Loucy (cell line): ENCODE data around the gene EFTUD2.

Experiments
- H2AFZ ChIP-seq: fragments of 200-600 bp; sonication (generic); 2 replicates; pipeline ENCODE4 v1.6.0; 2016; ENCODE audit warnings: antibody characterized with exemption, mild to moderate bottlenecking, low read length, moderate library complexity
- H3F3A ChIP-seq: fragments of 200-600 bp; 2 replicates; pipeline ENCODE4 v1.6.0; 2016; ENCODE audit warnings: antibody characterized with exemption, low read depth, mild to moderate bottlenecking
- H3K27me3 ChIP-seq: fragments of 200-600 bp; sonication (generic); 2 replicates; pipeline ENCODE4 v1.6.1; 2014; ENCODE audit warnings: low read length, mild to moderate bottlenecking; ENCODE audit not compliant: insufficient read depth, poor library complexity, severe bottlenecking
- H3K36me3 ChIP-seq: fragments of 200-600 bp; sonication (generic); 2 replicates; pipeline ENCODE4 v1.6.1; 2016; ENCODE audit warnings: low read length; ENCODE audit not compliant: insufficient read depth
- H3K4me1 ChIP-seq: fragments of 200-600 bp; sonication (generic); 2 replicates; pipeline ENCODE4 v1.5.1; 2014; ENCODE audit warnings: low read length, mild to moderate bottlenecking; ENCODE audit not compliant: insufficient read depth, poor library complexity, severe bottlenecking
- H3K4me2 ChIP-seq: fragments of 200-600 bp; sonication (generic); 2 replicates; pipeline ENCODE4 v1.6.0; 2014; ENCODE audit warnings: antibody characterized with exemption, low read length, low read depth, mild to moderate bottlenecking; ENCODE audit not compliant: poor library complexity, severe bottlenecking
- H3K4me3 ChIP-seq: fragments of 200-600 bp; sonication (generic); 2 replicates; pipeline ENCODE4 v1.5.1; 2014; ENCODE audit warnings: low read length, mild to moderate bottlenecking, mixed read lengths; ENCODE audit not compliant: poor library complexity, severe bottlenecking
- H3K79me2 ChIP-seq: fragments of 200-600 bp; sonication (generic); 2 replicates; pipeline ENCODE4 v1.6.1; 2014; ENCODE audit warnings: low read length; ENCODE audit not compliant: insufficient read depth
- H3K9ac ChIP-seq: fragments of 200-600 bp; sonication (generic); 2 replicates; pipeline ENCODE4 v1.6.0; 2014; ENCODE audit warnings: mild to moderate bottlenecking, low read depth, low read length, moderate library complexity; ENCODE audit not compliant: poor library complexity, severe bottlenecking
- H3K9me2 ChIP-seq: fragments of 200-600 bp; sonication (generic); replicated peaks from 2 replicates; pipeline ENCODE4 v1.6.1; 2016; ENCODE audit warnings: low read depth, low read length, mixed read lengths
- H3K9me3 ChIP-seq: fragments of 200-600 bp; sonication (generic); 2 replicates; pipeline ENCODE4 v1.6.1; 2014; ENCODE audit warnings: mild to moderate bottlenecking, antibody characterized with exemption, low read length, low read depth; ENCODE audit not compliant: insufficient read depth
- H4K20me1 ChIP-seq: fragments of 200-600 bp; sonication (generic); 2 replicates; pipeline ENCODE4 v1.6.0; 2014; ENCODE audit warnings: antibody characterized with exemption, low read length, mild to moderate bottlenecking; ENCODE audit not compliant: insufficient read depth, poor library complexity, severe bottlenecking
- EZH2phosphoT487 ChIP-seq: fragments of 200-600 bp; IDR thresholded peaks from 2 replicates; pipeline ENCODE4 v1.6.1; 2018; ENCODE audit warnings: antibody characterized with exemption, mild to moderate bottlenecking, moderate library complexity, borderline replicate concordance
- TF ChIP-seq, protein P1 (sequence below): fragments of 200-600 bp; sonication (generic); conservative IDR thresholded peaks from 2 replicates; pipeline ENCODE4 v1.5.1; 2014; ENCODE audit warnings: mild to moderate bottlenecking, antibody characterized with exemption, low read length

Gene EFTUD2

DNA sequence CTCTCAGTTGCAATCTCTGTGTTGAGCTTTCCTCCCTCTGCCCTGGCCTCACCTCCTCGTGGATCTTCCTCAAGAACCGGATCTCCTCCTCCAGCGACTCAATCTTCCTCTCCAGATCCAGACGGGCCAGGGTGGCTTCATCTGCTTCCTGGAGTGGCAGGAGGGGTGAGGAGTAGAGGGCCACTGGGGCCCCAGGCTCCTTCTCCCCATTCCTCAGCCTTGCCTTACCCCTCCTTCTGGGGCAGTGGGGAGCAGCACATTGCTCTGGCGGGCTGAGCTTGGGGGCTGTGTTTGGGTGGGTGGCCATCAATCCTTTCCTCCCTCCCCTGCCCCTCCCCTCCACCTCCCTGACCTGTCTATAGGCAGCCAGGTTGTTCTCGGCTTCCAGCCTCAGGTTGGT is 14.4 kb upstream of the EFTUD2 start:
- no peaks in the 10 kb centered on the region for H3K4me1 ChIP-seq
- no peak overlapping the region for H3K4me2 ChIP-seq
- no peaks in the 10 kb centered on the region for H4K20me1 ChIP-seq
- H3F3A ChIP-seq = no peaks in the 10 kb centered on the region
- H2AFZ ChIP-seq = peak overlapping the region; percentile 55; the same call in 1 of the 2 replicates
- no peaks in the 10 kb centered on the region for H3K79me2 ChIP-seq
- H3K9me2 ChIP-seq = no peaks in the 10 kb centered on the region
- no peaks in the 10 kb centered on the region for H3K36me3 ChIP-seq
- TF ChIP-seq, protein P1, sequence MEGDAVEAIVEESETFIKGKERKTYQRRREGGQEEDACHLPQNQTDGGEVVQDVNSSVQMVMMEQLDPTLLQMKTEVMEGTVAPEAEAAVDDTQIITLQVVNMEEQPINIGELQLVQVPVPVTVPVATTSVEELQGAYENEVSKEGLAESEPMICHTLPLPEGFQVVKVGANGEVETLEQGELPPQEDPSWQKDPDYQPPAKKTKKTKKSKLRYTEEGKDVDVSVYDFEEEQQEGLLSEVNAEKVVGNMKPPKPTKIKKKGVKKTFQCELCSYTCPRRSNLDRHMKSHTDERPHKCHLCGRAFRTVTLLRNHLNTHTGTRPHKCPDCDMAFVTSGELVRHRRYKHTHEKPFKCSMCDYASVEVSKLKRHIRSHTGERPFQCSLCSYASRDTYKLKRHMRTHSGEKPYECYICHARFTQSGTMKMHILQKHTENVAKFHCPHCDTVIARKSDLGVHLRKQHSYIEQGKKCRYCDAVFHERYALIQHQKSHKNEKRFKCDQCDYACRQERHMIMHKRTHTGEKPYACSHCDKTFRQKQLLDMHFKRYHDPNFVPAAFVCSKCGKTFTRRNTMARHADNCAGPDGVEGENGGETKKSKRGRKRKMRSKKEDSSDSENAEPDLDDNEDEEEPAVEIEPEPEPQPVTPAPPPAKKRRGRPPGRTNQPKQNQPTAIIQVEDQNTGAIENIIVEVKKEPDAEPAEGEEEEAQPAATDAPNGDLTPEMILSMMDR = no peak
- TF ChIP-seq EZH2phosphoT487 = no peak
- no peaks in the 10 kb centered on the region for H3K9me3 ChIP-seq
- no peak overlapping the region for H3K9ac ChIP-seq
- H3K27me3 ChIP-seq = no peaks in the 10 kb centered on the region
- no peak overlapping the region for H3K4me3 ChIP-seq

DNA sequence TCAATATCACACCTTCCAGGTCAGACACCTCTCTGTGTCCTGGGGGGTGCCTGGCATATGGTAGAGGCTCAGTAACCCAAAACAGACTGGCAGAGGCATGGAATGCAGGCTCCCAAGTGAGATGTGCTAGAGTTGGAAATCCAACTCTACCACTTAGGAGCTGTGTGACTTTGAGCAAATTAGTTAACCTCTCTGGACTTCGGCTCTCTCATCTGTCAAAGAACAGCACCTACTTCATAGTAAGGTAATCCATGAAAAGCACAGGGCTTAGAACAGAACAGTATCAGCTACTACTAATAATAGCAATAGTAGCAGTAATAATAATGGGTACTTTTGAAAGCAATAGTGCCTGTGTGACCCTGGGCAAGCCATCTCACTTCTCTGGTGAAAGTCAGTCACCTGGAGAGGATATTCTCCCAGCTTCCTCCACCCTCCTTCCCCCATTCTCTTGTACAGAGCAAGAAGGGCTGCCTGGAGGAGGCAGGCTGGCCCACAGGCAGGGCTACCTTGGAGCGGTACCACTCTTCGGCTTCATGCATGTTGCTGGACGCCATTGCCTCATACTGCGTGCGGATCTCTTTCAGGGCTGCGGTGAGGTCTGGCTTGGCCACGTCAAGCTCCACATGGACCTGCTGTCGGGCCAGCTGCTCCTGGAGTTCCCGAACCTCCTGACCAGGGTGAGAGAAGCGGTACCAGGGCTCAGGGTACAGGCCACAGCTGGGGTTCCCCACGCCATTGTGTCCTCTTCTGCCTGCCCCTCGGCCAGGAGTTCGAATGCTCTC is 13.7 kb upstream of the EFTUD2 start:
- H3K4me2 ChIP-seq = no peak overlapping the region
- H2AFZ ChIP-seq = peak overlapping the region; percentile 55; the same call in 1 of the 2 replicates
- no peak overlapping the region for H3K4me3 ChIP-seq
- no peak overlapping the region for H3K9ac ChIP-seq
- no peaks in the 10 kb centered on the region for H3K36me3 ChIP-seq
- TF ChIP-seq, protein P1 = no peak
- TF ChIP-seq EZH2phosphoT487 = no peak
- no peaks in the 10 kb centered on the region for H3K9me2 ChIP-seq
- no peaks in the 10 kb centered on the region for H3K4me1 ChIP-seq
- no peaks in the 10 kb centered on the region for H4K20me1 ChIP-seq
- no peaks in the 10 kb centered on the region for H3K27me3 ChIP-seq
- H3K79me2 ChIP-seq = no peaks in the 10 kb centered on the region
- H3F3A ChIP-seq = no peaks in the 10 kb centered on the region
- no peaks in the 10 kb centered on the region for H3K9me3 ChIP-seq

DNA sequence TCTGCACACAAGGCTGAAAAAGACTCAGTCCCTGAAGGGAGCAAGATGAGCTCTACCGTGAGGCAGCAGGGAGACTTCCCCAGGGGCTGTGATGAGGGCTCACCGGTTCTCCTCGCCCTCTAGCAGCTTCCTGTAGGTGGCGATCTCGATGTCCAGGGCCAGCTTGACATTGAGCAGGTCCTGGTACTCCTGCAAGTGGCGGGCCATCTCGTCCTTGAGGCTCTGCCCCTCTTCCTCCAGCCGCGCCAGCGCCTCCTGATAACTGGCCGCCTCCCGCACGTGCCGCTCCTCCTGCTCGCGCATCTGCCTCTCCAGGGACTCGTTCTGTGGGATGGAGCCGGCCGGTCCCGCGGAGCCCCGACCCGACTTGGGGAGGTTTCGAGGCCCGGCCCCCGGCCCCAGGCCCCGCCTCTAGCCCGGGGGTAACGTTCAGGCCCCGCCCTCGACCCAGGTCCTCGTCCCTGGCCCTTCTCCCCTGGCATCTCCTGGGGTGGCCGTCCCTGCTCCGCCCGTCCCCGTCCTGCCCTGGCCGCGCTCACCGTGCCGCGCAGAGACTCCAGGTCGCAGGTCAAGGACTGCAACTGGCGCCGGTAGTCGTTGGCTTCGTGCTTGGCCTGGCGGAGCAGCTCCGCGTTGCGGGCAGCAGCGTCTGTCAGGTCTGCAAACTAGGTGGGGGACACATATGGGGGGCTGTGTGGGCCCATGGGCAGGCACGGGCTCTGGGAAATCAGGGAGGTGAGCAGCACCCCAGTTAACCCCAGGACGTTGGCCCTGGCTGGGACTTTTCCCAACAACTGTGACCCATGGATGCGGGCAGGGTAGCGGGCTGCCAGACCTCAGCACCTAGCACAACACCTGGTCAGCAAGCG is 12.1 kb upstream of the EFTUD2 start:
- Histone ChIP-seq H3K4me2 (no peak overlapping the region), H3K9me2 (no peaks in the 10 kb centered on the region), H3F3A (no peaks in the 10 kb centered on the region), H4K20me1 (no peaks in the 10 kb centered on the region), H3K4me1 (no peaks in the 10 kb centered on the region), H2AFZ (no peak overlapping the region), H3K9ac (no peak overlapping the region), H3K9me3 (no peaks in the 10 kb centered on the region), H3K79me2 (no peaks in the 10 kb centered on the region), H3K4me3 (no peak overlapping the region), H3K36me3 (no peaks in the 10 kb centered on the region), H3K27me3 (no peaks in the 10 kb centered on the region)
- TF ChIP-seq EZH2phosphoT487 = no peak
- TF ChIP-seq, protein P1 = peak; percentile 63
